Hematopoietic multipotent progenitor cell treated with erythropoietin and hydrocortisone succinate and interleukin-3 and kit ligand, for 4 days (in vitro differentiated cells): ENCODE measurements around the gene ZSWIM5.
"Not testable (repeated sequence)": the region's sequence is repeated elsewhere in the genome, so short reads cannot be mapped to it uniquely, and the experiment has no call there.

ENCODE experiments used
- DNase-seq: peaks from one replicate; pipeline ENCODE4 v3.0.0-alpha.2; 2015

ZSWIM5 gene

GRCh38 chr1:45200906-45201500 lies 5.4 kb downstream of the ZSWIM5 start:
- DNase-seq = no peak

GRCh38 chr1:45200435-45200834 lies 6.0 kb downstream of the ZSWIM5 start:
- DNase-seq = no peak

- DNase-seq = no peak
Measured at GRCh38 chr1:45198185-45198584, 8.2 kb downstream of the ZSWIM5 start.

- no peak for DNase-seq
Measured at GRCh38 chr1:45196863-45197262, 9.5 kb downstream of the ZSWIM5 start.

- DNase-seq = no peak
Measured at GRCh38 chr1:45191418-45191783, 15.0 kb downstream of the ZSWIM5 start.

- DNase-seq = no peak
Measured at GRCh38 chr1:45187725-45188124, 18.7 kb downstream of the ZSWIM5 start.

GRCh38 chr1:45179918-45180519 lies 26.4 kb downstream of the ZSWIM5 start:
- not testable (repeated sequence) for DNase-seq

GRCh38 chr1:45177452-45177851 lies 29.0 kb downstream of the ZSWIM5 start:
- no peak for DNase-seq

GRCh38 chr1:45172764-45173163 lies 33.6 kb downstream of the ZSWIM5 start:
- no peak for DNase-seq

- DNase-seq = peak; percentile 7
Measured at GRCh38 chr1:45172005-45172404, 34.4 kb downstream of the ZSWIM5 start.

- DNase-seq = no peak
Measured at GRCh38 chr1:45171575-45171974, 34.8 kb downstream of the ZSWIM5 start.

- DNase-seq = no peak
Measured at GRCh38 chr1:45170151-45170742, 36.2 kb downstream of the ZSWIM5 start.

- DNase-seq = not testable (repeated sequence)
Measured at GRCh38 chr1:45167947-45168346, 38.5 kb downstream of the ZSWIM5 start.

- DNase-seq = not testable (repeated sequence)
Measured at GRCh38 chr1:45164307-45164706, 42.1 kb downstream of the ZSWIM5 start.

- not testable (repeated sequence) for DNase-seq
Measured at GRCh38 chr1:45163111-45163510, 43.3 kb downstream of the ZSWIM5 start.

- DNase-seq = not testable (repeated sequence)
Measured at GRCh38 chr1:45162041-45163035, 44.1 kb downstream of the ZSWIM5 start.

- DNase-seq = no peak
Measured at GRCh38 chr1:45155957-45156356, 50.4 kb downstream of the ZSWIM5 start.

GRCh38 chr1:45155423-45155822 lies 51.0 kb downstream of the ZSWIM5 start:
- no peak for DNase-seq

- peak; percentile 80 for DNase-seq
Measured at GRCh38 chr1:45152126-45152525, 54.3 kb downstream of the ZSWIM5 start.

GRCh38 chr1:45148209-45148825 lies 58.1 kb downstream of the ZSWIM5 start:
- no peak for DNase-seq

GRCh38 chr1:45146833-45147232 lies 59.6 kb downstream of the ZSWIM5 start:
- no peak for DNase-seq

GRCh38 chr1:45141247-45142003 lies 65.0 kb downstream of the ZSWIM5 start:
- no peak for DNase-seq
